ENCODE measurements around the gene LINS1. TPM values are rescaled to one million over a fixed set of nuclear protein-coding genes. Genes with fewer than 3 reads are reported as not detected.

The LINS1 gene
- total and polyA plus RNA-seq, 2 donors (not counting 1 experiment from before 2014, with no cell fraction given), result 14.3 to 46.4 TPM

GRCh38 chr15:100612539-100612938 lies 10.6 kb upstream of the LINS1 start:
- DNase-seq (no peak), ATAC-seq (ENCODE audit: low read depth) (no peak)
- ChIA-PET POLR2A (no interaction called here), CTCF (no interaction called here)
- Histone ChIP-seq H3K9ac (ENCODE audit: low read length) (no peak overlapping the region), H3K27ac (ENCODE audit: low read length in 2 of 2) (no peak overlapping the region), H3K79me2 (ENCODE audit: control insufficient read depth, insufficient read depth, low read length) (peaks cover 58% of the 10 kb centered on the region), H2AFZ (ENCODE audit: insufficient read depth, low read depth, low read length, poor library complexity, severe bottlenecking) (no peak overlapping the region), H3K9me3 (ENCODE audit: control extremely low read depth in 1 of 3, control insufficient read depth in 2 of 3, insufficient read depth in 1 of 3, low read length in 2 of 3) (no peaks in the 10 kb centered on the region), H3K4me2 (replicated peaks; ENCODE audit: low read depth, low read length, poor library complexity, severe bottlenecking) (no peak overlapping the region), H3K4me3 (ENCODE audit: control extremely low read depth in 1 of 5, extremely low read depth in 1 of 5, insufficient read depth in 1 of 5, low read depth in 2 of 5, low read length in 4 of 5) (no peak overlapping the region), H3K36me3 (replicated peaks in 1 of 2; ENCODE audit: control extremely low read depth in 1 of 2, control insufficient read depth in 1 of 2, extremely low read depth in 1 of 2, insufficient read depth in 2 of 2, low read length in 1 of 2) (peaks cover 0 to 62% of the 10 kb centered on the region in 2 experiments), H3K27me3 (replicated peaks in 1 of 4; ENCODE audit: control extremely low read depth in 1 of 4, control insufficient read depth in 3 of 4, insufficient read depth in 4 of 4, low read length in 3 of 4) (no peaks in the 10 kb centered on the region), H3K4me1 (ENCODE audit: control insufficient read depth in 2 of 2, insufficient read depth in 2 of 2, low read length in 2 of 2) (no peaks in the 10 kb centered on the region), H4K20me1 (ENCODE audit: control insufficient read depth, insufficient read depth, low read length, poor library complexity, severe bottlenecking) (peaks cover 15% of the 10 kb centered on the region)
- Mint-ChIP-seq H3K9me3 (ENCODE audit: insufficient read depth) (no peaks in the 10 kb centered on the region), H3K4me1 (peaks cover 4% of the 10 kb centered on the region), H3K27me3 (no peaks in the 10 kb centered on the region), H3K4me3 (no peak overlapping the region), H3K27ac (no peak overlapping the region)
- intact Hi-C loops (cut with micrococcal nuclease), result no loop called here
- TF ChIP-seq EZH2 (IDR thresholded peaks at IDR 0.05; ENCODE audit: borderline replicate concordance, insufficient read depth, low read depth, low read length, poor library complexity, severe bottlenecking) (no peak), CTCF (IDR thresholded peaks at IDR 0.05) (no peak)
- WGBS (ENCODE audit: insufficient coverage), result no CpG with 5 or more reads among the region's 2 CpGs

GRCh38 chr15:100602823-100603393 lies 924 bp upstream of the LINS1 start:
- no peak overlapping the region for H3K4me3 Mint-ChIP-seq
- Histone ChIP-seq H3K36me3 (replicated peaks in 1 of 2; ENCODE audit: control extremely low read depth in 1 of 2, control insufficient read depth in 1 of 2, extremely low read depth in 1 of 2, insufficient read depth in 2 of 2, low read length in 1 of 2) (peaks cover 0 to 17% of the 10 kb centered on the region in 2 experiments), H3K4me1 (ENCODE audit: control insufficient read depth in 2 of 2, insufficient read depth in 2 of 2, low read length in 2 of 2) (peaks cover 20% of the 10 kb centered on the region in 2 donors), H3K27ac (ENCODE audit: low read length in 2 of 2) (peak overlapping the region; percentile 77 to 86), H3K79me2 (ENCODE audit: control insufficient read depth, insufficient read depth, low read length) (peaks cover 85% of the 10 kb centered on the region), H4K20me1 (ENCODE audit: control insufficient read depth, insufficient read depth, low read length, poor library complexity, severe bottlenecking) (peaks cover 15% of the 10 kb centered on the region), H2AFZ (ENCODE audit: insufficient read depth, low read depth, low read length, poor library complexity, severe bottlenecking) (peak overlapping the region; percentile 92), H3K27me3 (replicated peaks in 1 of 4; ENCODE audit: control extremely low read depth in 1 of 4, control insufficient read depth in 3 of 4, insufficient read depth in 4 of 4, low read length in 3 of 4) (no peaks in the 10 kb centered on the region), H3K9me3 (ENCODE audit: control extremely low read depth in 1 of 3, control insufficient read depth in 2 of 3, insufficient read depth in 1 of 3, low read length in 2 of 3) (no peaks in the 10 kb centered on the region), H3K4me2 (replicated peaks; ENCODE audit: low read depth, low read length, poor library complexity, severe bottlenecking) (peak overlapping the region; percentile 91), H3K9ac (ENCODE audit: low read length) (peak overlapping the region; percentile 88), H3K4me3 (ENCODE audit: control extremely low read depth in 1 of 5, extremely low read depth in 1 of 5, insufficient read depth in 1 of 5, low read depth in 2 of 5, low read length in 4 of 5) (peak overlapping the region; percentile 67 to 94 (median 92))
- no peak overlapping the region for H3K27ac Mint-ChIP-seq
- ChIA-PET CTCF (interaction anchor here (1.0 to 2.1 kb wide), 9 partner anchors 22 to 686 kb away, joined by 3 to 7 read pairs (median 5); no protein-coding TSS in a partner anchor), POLR2A (no interaction called here)
- no peaks in the 10 kb centered on the region for H3K27me3 Mint-ChIP-seq
- H3K4me1 Mint-ChIP-seq, result peaks cover 40% of the 10 kb centered on the region
- WGBS (ENCODE audit: insufficient coverage), result 0% methylated on average over 11 of the region's 16 CpGs
- DNase-seq (no peak), ATAC-seq (ENCODE audit: low read depth) (no peak)
- intact Hi-C loops (cut with micrococcal nuclease), result loop anchor here (1.0 to 5.0 kb wide), 12 partner anchors 66 to 1956 kb away; partner anchors contain the start of genes IGF1R, LRRC28, LYSMD4 and TARS3
- H3K9me3 Mint-ChIP-seq (ENCODE audit: insufficient read depth), result no peaks in the 10 kb centered on the region
- TF ChIP-seq EZH2 (IDR thresholded peaks at IDR 0.05; ENCODE audit: borderline replicate concordance, insufficient read depth, low read depth, low read length, poor library complexity, severe bottlenecking) (no peak), CTCF (IDR thresholded peaks at IDR 0.05) (no peak)
